H9 (cell line): ENCODE data around the gene MYO1D. TPM values are rescaled to one million over a fixed set of nuclear protein-coding genes. Genes with fewer than 3 reads are reported as not detected.

Experiments
- DNase-seq: peaks from one replicate; pipeline ENCODE4 v3.0.0-alpha.2; 2017
- H2AFZ ChIP-seq: one replicate; pipeline ENCODE4 v1.6.1; 2013; ENCODE audit warnings: mild to moderate bottlenecking, low read length, control low read depth, moderate library complexity
- H2AK5ac ChIP-seq: 2 replicates; pipeline ENCODE4 v1.6.1; 2013; ENCODE audit warnings: low read length, control low read depth, mixed read lengths; ENCODE audit not compliant: insufficient read length
- H2BK120ac ChIP-seq: one replicate; pipeline ENCODE4 v1.6.1; 2013; ENCODE audit warnings: low read depth, mild to moderate bottlenecking, low read length, control low read depth, inconsistent platforms; ENCODE audit not compliant: poor library complexity, severe bottlenecking
- H2BK12ac ChIP-seq: 2 replicates; pipeline ENCODE4 v1.6.1; 2013; ENCODE audit warnings: low read length, control low read depth, mixed read lengths, low read depth; ENCODE audit not compliant: insufficient read length
- H2BK15ac ChIP-seq: 2 replicates; pipeline ENCODE4 v1.6.1; 2013; ENCODE audit warnings: low read depth, low read length, control low read depth
- H2BK20ac ChIP-seq: one replicate; pipeline ENCODE4 v1.6.1; 2013; ENCODE audit warnings: low read depth, mild to moderate bottlenecking, low read length, control low read depth, inconsistent platforms; ENCODE audit not compliant: poor library complexity, severe bottlenecking
- H2BK5ac ChIP-seq: 2 replicates; pipeline ENCODE4 v1.6.1; 2013; ENCODE audit warnings: low read length, control low read depth, mixed read lengths; ENCODE audit not compliant: insufficient read length
- H3K14ac ChIP-seq: 2 replicates; pipeline ENCODE4 v1.6.1; 2013; ENCODE audit warnings: low read length, control low read depth; ENCODE audit not compliant: insufficient read depth
- H3K18ac ChIP-seq: 2 replicates; pipeline ENCODE4 v1.6.1; 2013; ENCODE audit warnings: low read depth, mild to moderate bottlenecking, mixed read lengths, low read length, control low read depth; ENCODE audit not compliant: insufficient read length
- H3K23ac ChIP-seq: 2 replicates; pipeline ENCODE4 v1.6.1; 2013; ENCODE audit warnings: low read length, control low read depth, mixed read lengths, low read depth; ENCODE audit not compliant: insufficient read length
- H3K23me2 ChIP-seq: 2 replicates; pipeline ENCODE4 v1.6.1; 2013; ENCODE audit warnings: low read depth, mild to moderate bottlenecking, mixed read lengths, low read length, control low read depth; ENCODE audit not compliant: insufficient read length, poor library complexity, severe bottlenecking
- H3K27ac ChIP-seq: 2 replicates; pipeline ENCODE4 v1.5.1; 2013; ENCODE audit warnings: low read length, control low read depth, mixed read lengths, low read depth; ENCODE audit not compliant: insufficient read length
- H3K27me3 ChIP-seq: 2 replicates; pipeline ENCODE4 v1.6.1; 2013; ENCODE audit warnings: low read length, control low read depth, inconsistent platforms; ENCODE audit not compliant: insufficient read depth
- H3K4ac ChIP-seq: 2 replicates; pipeline ENCODE4 v1.6.1; 2013; ENCODE audit warnings: low read depth, mild to moderate bottlenecking, control low read depth, inconsistent platforms, low read length, moderate library complexity
- H3K4me1 ChIP-seq: 2 replicates; pipeline ENCODE4 v1.6.1; 2013; ENCODE audit warnings: low read length, control low read depth, inconsistent platforms; ENCODE audit not compliant: insufficient read depth
- H3K4me2 ChIP-seq: 2 replicates; pipeline ENCODE4 v1.6.1; 2013; ENCODE audit warnings: low read length, control low read depth, mixed read lengths; ENCODE audit not compliant: insufficient read length, insufficient read depth
- H3K56ac ChIP-seq: 2 replicates; pipeline ENCODE4 v1.6.1; 2013; ENCODE audit warnings: low read depth, mild to moderate bottlenecking, mixed read lengths, low read length, control low read depth; ENCODE audit not compliant: insufficient read length
- H3K79me1 ChIP-seq: 2 replicates; pipeline ENCODE4 v1.6.1; 2013; ENCODE audit warnings: low read depth, mild to moderate bottlenecking, moderate library complexity, low read length, control low read depth, inconsistent platforms; ENCODE audit not compliant: insufficient read depth, poor library complexity, severe bottlenecking
- H3K79me2 ChIP-seq: 2 replicates; pipeline ENCODE4 v1.6.1; 2013; ENCODE audit warnings: low read length, control low read depth, inconsistent platforms; ENCODE audit not compliant: insufficient read depth
- H3K9ac ChIP-seq: 2 replicates; pipeline ENCODE4 v1.6.1; 2013; ENCODE audit warnings: low read length, control low read depth, mixed read lengths; ENCODE audit not compliant: insufficient read length; ENCODE audit errors: extremely low read depth
- H3K9me3 ChIP-seq: one replicate; pipeline ENCODE4 v1.6.1; 2013; ENCODE audit warnings: low read depth, low read length, inconsistent platforms; ENCODE audit not compliant: control insufficient read depth
- H3T11ph ChIP-seq: one replicate; pipeline ENCODE4 v1.6.1; 2013; ENCODE audit warnings: mild to moderate bottlenecking, low read length, control low read depth, inconsistent platforms
- H4K20me1 ChIP-seq: one replicate; pipeline ENCODE4 v1.6.1; 2013; ENCODE audit not compliant: control insufficient read depth, insufficient read length, insufficient read depth
- H4K5ac ChIP-seq: 2 replicates; pipeline ENCODE4 v1.6.1; 2013; ENCODE audit warnings: low read depth, mild to moderate bottlenecking, mixed read lengths, low read length, control low read depth; ENCODE audit not compliant: insufficient read length
- H4K8ac ChIP-seq: replicated peaks from 2 replicates; pipeline ENCODE4 v1.6.1; 2013; ENCODE audit warnings: low read length, control low read depth, mixed read lengths, low read depth; ENCODE audit not compliant: insufficient read length
- H4K91ac ChIP-seq: 2 replicates; pipeline ENCODE4 v1.6.1; 2013; ENCODE audit warnings: low read depth, mild to moderate bottlenecking, moderate library complexity, mixed read lengths, low read length, control low read depth; ENCODE audit not compliant: insufficient read length
- H3K27ac Mint-ChIP-seq, 3 experiments: 2 replicates in 2 of 3; 3 replicates in 1 of 3; pipeline ENCODE4 v1.8.0; 2020 to 2021; ENCODE audit warnings: mixed read lengths in 3 of 3, mild to moderate bottlenecking in 1 of 3, moderate library complexity in 1 of 3
- H3K27me3 Mint-ChIP-seq: 2 replicates; pipeline ENCODE4 v1.8.0; 2021; ENCODE audit warnings: low read depth, mild to moderate bottlenecking, moderate library complexity, mixed read lengths
- H3K36me3 Mint-ChIP-seq, 3 experiments: 2 replicates in 2 of 3; 3 replicates in 1 of 3; pipeline ENCODE4 v1.8.0; 2020 to 2021; ENCODE audit warnings: low read depth in 3 of 3, mixed read lengths in 3 of 3; ENCODE audit not compliant: insufficient read depth in 1 of 3
- H3K4me1 Mint-ChIP-seq, 2 experiments: 2 replicates each; pipeline ENCODE4 v1.8.0; 2020; ENCODE audit warnings: mixed read lengths in 2 of 2
- H3K4me3 Mint-ChIP-seq, 2 experiments: 2 replicates in 1 of 2; 3 replicates in 1 of 2; pipeline ENCODE4 v1.8.0; 2020 to 2021; ENCODE audit warnings: mild to moderate bottlenecking in 2 of 2, mixed read lengths in 2 of 2, moderate library complexity in 1 of 2
- H3K9me3 Mint-ChIP-seq, 2 experiments: 2 replicates in 1 of 2; 3 replicates in 1 of 2; pipeline ENCODE4 v1.8.0; 2020; ENCODE audit warnings: mild to moderate bottlenecking in 2 of 2, mixed read lengths in 2 of 2, moderate library complexity in 1 of 2
- CTCF ChIP-seq: fragments of 200-600 bp; sonication (generic); conservative IDR thresholded peaks from 3 replicates; pipeline ENCODE4 v1.8.0; 2021; ENCODE audit warnings: antibody characterized with exemption, mild to moderate bottlenecking
- WGBS: extraction: QIAGEN DNeasy Blood & Tissue Kit; methylation state at CpG from one replicate; pipeline ENCODE4 v1.1.7; 2013; ENCODE audit warnings: missing lambda C conversion rate, low lambda C conversion rate, mixed read lengths; ENCODE audit not compliant: insufficient read length; ENCODE audit errors: extremely low coverage; 5-methylcytosine and 5-hydroxymethylcytosine counted together
- total RNA-seq: library from RNA; stranded (reverse); gene quantifications from 2 replicates; pipeline ENCODE4 v1.2.1, GENCODE V29; 2021

MYO1D gene
- total RNA-seq, 1 experiment from 2014 or later = 19.0 TPM

GRCh38 chr17:32517982-32518381 lies 358.9 kb downstream of the MYO1D start:
- no peaks in the 10 kb centered on the region for H3K79me2 ChIP-seq
- Mint-ChIP-seq H3K27ac (no peak overlapping the region), H3K27me3 (peaks cover 10% of the 10 kb centered on the region), H3K36me3 (no peaks in the 10 kb centered on the region), H3K4me1 (peaks cover 63 to 69% of the 10 kb centered on the region in 2 experiments), H3K4me3 (no peak overlapping the region), H3K9me3 (no peaks in the 10 kb centered on the region)
- H2BK5ac ChIP-seq = no peak overlapping the region
- whole genome bisulfite sequencing = no CpG with 5 or more reads among the region's 7 CpGs
- H3K18ac ChIP-seq = no peak overlapping the region
- no peak overlapping the region for H4K5ac ChIP-seq
- H3K27ac ChIP-seq = no peak overlapping the region
- H4K91ac ChIP-seq = no peak overlapping the region
- no peak overlapping the region for H2BK20ac ChIP-seq
- no peaks in the 10 kb centered on the region for H3K9me3 ChIP-seq
- TF ChIP-seq CTCF = no peak
- no peak overlapping the region for H2AFZ ChIP-seq
- H3K23me2 ChIP-seq = peaks cover 5% of the 10 kb centered on the region
- H4K8ac ChIP-seq = no peak overlapping the region
- H2AK5ac ChIP-seq = no peak overlapping the region
- no peak overlapping the region for H2BK15ac ChIP-seq
- H2BK120ac ChIP-seq = no peak overlapping the region
- H3K27me3 ChIP-seq = no peaks in the 10 kb centered on the region
- no peak overlapping the region for H3K4me2 ChIP-seq
- H4K20me1 ChIP-seq = no peaks in the 10 kb centered on the region
- no peak overlapping the region for H2BK12ac ChIP-seq
- no peak overlapping the region for H3K4ac ChIP-seq
- no peak overlapping the region for H3K14ac ChIP-seq
- H3K23ac ChIP-seq = no peak overlapping the region
- DNase-seq = no peak
- H3K79me1 ChIP-seq = no peaks in the 10 kb centered on the region
- peaks cover 17% of the 10 kb centered on the region; the same call in 1 of the 2 replicates for H3K4me1 ChIP-seq
- H3K9ac ChIP-seq = no peak overlapping the region
- no peak overlapping the region for H3T11ph ChIP-seq
- H3K56ac ChIP-seq = no peak overlapping the region
